Body of pancreas (tissue), 4 donors: ENCODE results near the gene LST1.

Experiments used
- POLR2A ChIP-seq, 3 donors: fragments of 450-650 bp; IDR thresholded peaks; one replicate each; pipeline ENCODE4 v1.6.1; 2016; ENCODE audit warnings: antibody characterized with exemption in 3 of 3, mild to moderate bottlenecking in 2 of 3
- TF ChIP-seq, protein P1 (sequence below), 7 experiments: fragments of 450-650 bp in 4 of 7; fragments of 200-600 bp in 3 of 7; sonication (generic) in 3 of 7; IDR thresholded peaks; one replicate each; pipeline ENCODE4 v1.5.1; 2016 to 2019; ENCODE audit warnings: antibody characterized with exemption in 7 of 7

DNA sequence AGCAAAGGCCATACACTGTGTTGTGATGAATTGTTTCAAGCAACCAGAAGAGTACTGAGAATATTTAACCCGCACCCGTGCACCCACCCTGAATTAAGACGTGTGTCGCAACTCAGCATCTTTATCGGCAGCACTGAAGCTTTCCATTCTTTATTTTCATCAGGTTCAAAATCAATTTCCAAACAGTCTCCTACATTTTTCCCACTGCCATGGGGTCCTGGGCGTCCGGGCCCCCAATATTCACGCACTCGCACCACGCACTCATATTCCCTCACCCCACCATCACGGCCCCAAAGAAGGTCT lies 5.7 kb upstream of the LST1 start:
- TF ChIP-seq, protein P1, sequence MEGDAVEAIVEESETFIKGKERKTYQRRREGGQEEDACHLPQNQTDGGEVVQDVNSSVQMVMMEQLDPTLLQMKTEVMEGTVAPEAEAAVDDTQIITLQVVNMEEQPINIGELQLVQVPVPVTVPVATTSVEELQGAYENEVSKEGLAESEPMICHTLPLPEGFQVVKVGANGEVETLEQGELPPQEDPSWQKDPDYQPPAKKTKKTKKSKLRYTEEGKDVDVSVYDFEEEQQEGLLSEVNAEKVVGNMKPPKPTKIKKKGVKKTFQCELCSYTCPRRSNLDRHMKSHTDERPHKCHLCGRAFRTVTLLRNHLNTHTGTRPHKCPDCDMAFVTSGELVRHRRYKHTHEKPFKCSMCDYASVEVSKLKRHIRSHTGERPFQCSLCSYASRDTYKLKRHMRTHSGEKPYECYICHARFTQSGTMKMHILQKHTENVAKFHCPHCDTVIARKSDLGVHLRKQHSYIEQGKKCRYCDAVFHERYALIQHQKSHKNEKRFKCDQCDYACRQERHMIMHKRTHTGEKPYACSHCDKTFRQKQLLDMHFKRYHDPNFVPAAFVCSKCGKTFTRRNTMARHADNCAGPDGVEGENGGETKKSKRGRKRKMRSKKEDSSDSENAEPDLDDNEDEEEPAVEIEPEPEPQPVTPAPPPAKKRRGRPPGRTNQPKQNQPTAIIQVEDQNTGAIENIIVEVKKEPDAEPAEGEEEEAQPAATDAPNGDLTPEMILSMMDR (IDR thresholded peaks at IDR 0.05), result no peak
- no peak for TF ChIP-seq POLR2A (IDR thresholded peaks at IDR 0.05)
